Fibroblast of gingiva (primary cell): ENCODE results near the gene POP5.
A peak's percentile ranks its signal among the peaks of the same experiment; 100 is the strongest.
"Not testable (repeated sequence)": the region's sequence is repeated elsewhere in the genome, so short reads cannot be mapped to it uniquely, and the experiment has no call there.

Experiments used
- DNase-seq: peaks from one replicate; pipeline ENCODE4 v3.0.0-alpha.2; 2011; ENCODE audit warnings: low read depth

POP5 gene

GRCh38 chr12:120536064-120536791, 45.0 kb downstream of the POP5 start:
- no peak for DNase-seq

GRCh38 chr12:120534703-120535655, 46.2 kb downstream of the POP5 start:
- peak; percentile 68 for DNase-seq

DNA sequence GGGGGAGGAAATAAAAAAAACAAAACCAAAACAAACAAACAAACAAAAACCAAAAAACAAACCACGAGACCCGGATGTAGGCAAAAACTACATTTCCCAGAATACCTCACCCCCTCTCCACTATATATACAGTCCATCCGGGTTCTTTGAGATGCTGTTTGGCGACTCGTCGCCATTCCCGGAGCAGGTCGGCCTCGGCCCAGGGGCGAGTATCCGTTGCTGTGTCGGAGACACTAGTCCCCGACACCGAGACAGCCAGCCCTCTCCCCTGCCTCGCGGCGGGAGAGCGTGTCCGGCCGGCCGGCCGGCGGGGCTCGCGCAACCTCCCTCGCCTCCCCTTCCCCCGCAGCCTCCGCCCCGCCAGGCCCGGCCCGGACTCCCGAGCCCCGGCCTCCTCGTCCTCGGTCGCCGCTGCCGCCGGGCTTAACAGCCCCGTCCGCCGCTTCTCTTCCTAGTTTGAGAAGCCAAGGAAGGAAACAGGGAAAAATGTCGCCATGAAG, 46.9 kb downstream of the POP5 start, which contains the start of gene RNF10:
RNF10 (plus strand) TSS at position 154 of the 500 bp plus-strand sequence. CDS start 456 bp downstream, outside the sequence.
- DNase-seq, result peak; percentile 83

- DNase-seq, result no peak
Observed at GRCh38 chr12:120532701-120533238, 48.4 kb downstream of the POP5 start.

DNA sequence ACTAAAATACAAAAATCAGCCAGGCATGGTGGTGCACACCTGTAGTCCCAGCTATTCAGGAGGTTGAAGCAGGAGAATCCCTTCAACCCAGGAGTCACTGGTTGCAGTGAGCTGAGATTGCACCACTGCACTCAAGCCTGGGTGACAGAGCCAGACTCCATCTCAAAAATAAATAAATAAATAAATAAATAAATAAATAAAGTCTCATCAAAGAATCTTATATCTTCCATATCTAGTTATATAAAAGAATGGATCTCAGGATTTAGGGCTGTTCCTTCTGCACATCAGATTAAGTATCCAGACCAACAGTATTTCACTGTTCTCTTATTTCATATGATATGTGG, 50.8 kb downstream of the POP5 start:
- DNase-seq, result not testable (repeated sequence)

DNA sequence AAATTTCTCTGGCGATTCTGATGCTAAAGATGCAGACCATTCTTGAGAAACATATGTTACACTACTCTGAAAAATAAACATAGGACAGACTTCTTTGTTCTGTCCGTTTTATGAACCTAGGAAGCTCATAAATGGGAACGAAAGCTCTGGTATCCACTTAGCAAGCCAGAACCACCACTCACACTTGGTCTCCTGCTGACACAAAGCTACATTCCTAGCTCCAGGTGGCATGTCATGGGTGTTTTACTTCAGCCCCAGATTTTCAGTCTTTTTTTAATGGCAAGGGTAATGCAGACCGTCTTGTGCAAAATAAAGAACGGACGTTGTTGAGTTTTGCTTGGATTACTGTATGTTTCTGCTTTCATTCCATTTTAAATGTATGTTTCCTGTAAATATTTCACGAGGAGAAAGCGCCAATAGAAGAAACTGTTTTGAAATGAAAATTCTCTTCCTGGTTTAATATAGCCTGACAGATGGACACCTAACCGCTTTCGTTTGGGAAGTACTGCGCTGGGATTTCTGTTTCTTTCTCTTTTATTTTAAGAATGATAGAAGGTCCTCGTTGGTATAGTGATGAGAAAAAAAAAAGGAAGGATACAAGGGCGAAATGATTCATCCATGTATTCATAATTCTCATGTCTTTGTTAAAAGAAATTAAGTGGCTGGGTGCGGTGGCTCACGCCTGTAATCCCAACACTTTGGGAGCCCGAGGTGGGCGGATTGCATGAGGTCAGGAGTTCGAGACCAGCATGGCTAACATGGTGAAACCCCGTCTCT, 51.4 kb downstream of the POP5 start:
- peak; percentile 20 for DNase-seq

DNA sequence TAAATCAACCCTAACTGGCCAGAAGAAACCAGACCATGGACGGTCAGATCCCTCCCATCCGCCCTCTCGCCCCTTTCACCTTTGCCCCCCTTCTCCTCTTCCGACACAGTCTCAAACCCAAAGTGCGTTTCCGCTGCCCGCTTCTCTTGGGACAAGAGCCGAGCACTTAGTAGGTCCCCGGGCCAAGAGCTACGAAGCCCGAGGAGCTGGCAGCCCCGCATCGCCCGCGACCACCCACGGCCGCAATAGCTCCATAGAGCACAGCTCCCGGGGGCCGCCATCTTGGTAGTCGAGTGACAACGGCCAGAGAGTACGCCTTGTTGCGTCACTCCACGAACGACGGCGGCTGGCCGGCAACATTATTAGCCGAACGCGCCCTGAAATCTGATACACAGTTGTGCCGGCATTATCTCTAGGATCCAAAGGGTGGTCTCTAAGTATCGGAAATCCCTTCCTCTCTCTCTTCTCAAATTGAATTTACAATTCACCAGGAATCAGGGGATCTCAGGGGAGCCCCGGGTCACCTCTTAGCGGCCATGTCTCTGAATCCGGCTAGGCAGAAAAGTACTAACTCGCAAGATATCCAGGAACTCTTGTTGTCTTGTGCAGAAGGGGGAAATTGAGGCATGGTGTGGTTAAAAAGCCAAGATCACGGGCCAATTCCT, 52.2 kb downstream of the POP5 start, which contains the start of gene COQ5:
COQ5 (minus strand) TSS at position 298 of the 665 bp plus-strand sequence; CDS start at position 281, 17 bp downstream.
- peak; percentile 83 for DNase-seq
